Effector memory CD8-positive, alpha-beta T cell (primary cell): ENCODE results near the gene NASP.
A peak's percentile ranks its signal among the peaks of the same experiment; 100 is the strongest.

Experiments
- ATAC-seq: fragments of 150-1000 bp; cut with Tn5 transposase; replicated peaks from 2 replicates; pipeline ENCODE4 v1.10.0; 2021; ENCODE audit warnings: mild to moderate bottlenecking, moderate library complexity
- DNase-seq, 3 experiments: peaks; one replicate each; pipeline ENCODE4 v3.0.0; 2021
- H3K27ac Mint-ChIP-seq, 2 donors: one replicate each; pipeline ENCODE4 v1.8.0; 2022; ENCODE audit warnings: mild to moderate bottlenecking in 2 of 2, mixed read lengths in 2 of 2, moderate library complexity in 2 of 2
- H3K27me3 Mint-ChIP-seq, 2 donors: one replicate each; pipeline ENCODE4 v1.8.0; 2022; ENCODE audit warnings: mixed read lengths in 2 of 2
- H3K36me3 Mint-ChIP-seq: one replicate; pipeline ENCODE4 v1.8.0; 2022; ENCODE audit warnings: mild to moderate bottlenecking, moderate library complexity, mixed read lengths; ENCODE audit not compliant: insufficient read depth
- H3K4me1 Mint-ChIP-seq, 2 donors: one replicate each; pipeline ENCODE4 v1.8.0; 2022; ENCODE audit warnings: low read depth in 2 of 2, mixed read lengths in 2 of 2
- H3K4me3 Mint-ChIP-seq, 2 donors: one replicate each; pipeline ENCODE4 v1.8.0; 2022; ENCODE audit warnings: mild to moderate bottlenecking in 2 of 2, mixed read lengths in 2 of 2, moderate library complexity in 2 of 2
- H3K9me3 Mint-ChIP-seq, 2 donors: one replicate each; pipeline ENCODE4 v1.8.0; 2022; ENCODE audit warnings: mixed read lengths in 2 of 2

NASP gene

GRCh38 chr1:45619149-45619921 is 35.5 kb downstream of the NASP start:
- DNase-seq (no peak), ATAC-seq (no peak)
- Mint-ChIP-seq H3K9me3 (no peaks in the 10 kb centered on the region), H3K36me3 (peaks cover 54% of the 10 kb centered on the region), H3K4me3 (no peak overlapping the region), H3K27me3 (no peaks in the 10 kb centered on the region), H3K4me1 (peaks cover 0 to 3% of the 10 kb centered on the region in 2 donors), H3K27ac (peak overlapping the region; percentile 32 to 68)

- Mint-ChIP-seq H3K9me3 (no peaks in the 10 kb centered on the region), H3K27me3 (no peaks in the 10 kb centered on the region), H3K4me3 (no peak overlapping the region), H3K27ac (peak overlapping the region; percentile 25 to 63), H3K36me3 (peaks cover 39% of the 10 kb centered on the region), H3K4me1 (peaks cover 0 to 3% of the 10 kb centered on the region in 2 donors)
- ATAC-seq (no peak), DNase-seq (no peak)
These were observed 37.0 kb downstream of the NASP start for GRCh38 chr1:45620588-45621500.

DNA sequence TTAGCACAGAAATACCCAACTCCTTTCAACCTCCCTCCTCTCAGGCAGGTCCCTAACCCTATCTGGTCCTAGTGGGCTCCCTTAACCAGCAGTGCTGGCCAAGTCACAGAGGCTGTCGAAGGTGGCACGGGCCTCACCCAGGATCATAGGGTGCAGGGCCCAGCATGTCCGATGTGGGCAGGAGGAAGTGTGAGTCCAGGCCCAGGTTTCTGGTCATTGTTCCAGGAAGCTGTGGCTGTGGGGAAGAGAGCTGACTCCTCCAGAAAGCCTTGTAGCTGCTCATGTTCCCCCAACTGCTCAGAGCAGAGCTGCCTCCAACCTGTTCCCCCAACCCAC is 37.6 kb downstream of the NASP start:
- Mint-ChIP-seq H3K27ac (peak overlapping the region; percentile 25 to 63), H3K27me3 (no peaks in the 10 kb centered on the region), H3K4me3 (no peak overlapping the region), H3K9me3 (no peaks in the 10 kb centered on the region), H3K4me1 (peaks cover 0 to 3% of the 10 kb centered on the region in 2 donors), H3K36me3 (peaks cover 39% of the 10 kb centered on the region)
- ATAC-seq = no peak
- DNase-seq = no peak

GRCh38 chr1:45621895-45622523 is 38.2 kb downstream of the NASP start:
- H3K36me3 Mint-ChIP-seq = peaks cover 39% of the 10 kb centered on the region
- no peak overlapping the region for H3K4me3 Mint-ChIP-seq
- peak overlapping the region; percentile 25 to 63 for H3K27ac Mint-ChIP-seq
- no peak for DNase-seq
- no peaks in the 10 kb centered on the region for H3K27me3 Mint-ChIP-seq
- H3K9me3 Mint-ChIP-seq = no peaks in the 10 kb centered on the region
- ATAC-seq = no peak
- H3K4me1 Mint-ChIP-seq = peaks cover 0 to 3% of the 10 kb centered on the region in 2 donors

GRCh38 chr1:45622524-45623394 is 38.9 kb downstream of the NASP start:
- no peaks in the 10 kb centered on the region for H3K9me3 Mint-ChIP-seq
- no peak for ATAC-seq
- no peak overlapping the region for H3K4me3 Mint-ChIP-seq
- H3K4me1 Mint-ChIP-seq = peaks cover 0 to 3% of the 10 kb centered on the region in 2 donors
- no peaks in the 10 kb centered on the region for H3K27me3 Mint-ChIP-seq
- peaks cover 39% of the 10 kb centered on the region for H3K36me3 Mint-ChIP-seq
- peak overlapping the region in 1 of 2 donors; percentile 65 for H3K27ac Mint-ChIP-seq
- DNase-seq = no peak

- H3K27ac Mint-ChIP-seq = peak within 1 kb of the TSS; percentile 35 to 65
- peaks cover 0 to 3% of the 10 kb centered on the region in 2 donors for H3K4me1 Mint-ChIP-seq
- DNase-seq = no peak
- H3K9me3 Mint-ChIP-seq = no peaks in the 10 kb centered on the region
- ATAC-seq = no peak
- peaks cover 39% of the 10 kb centered on the region for H3K36me3 Mint-ChIP-seq
- H3K4me3 Mint-ChIP-seq = no peak within 1 kb of the TSS
- H3K27me3 Mint-ChIP-seq = no peaks in the 10 kb centered on the region
These were observed 40.1 kb downstream of the NASP start, which contains the start of gene CCDC17 for GRCh38 chr1:45623972-45624371. TSS of gene CCDC17 (minus strand) at chr1:45624054. CDS start at chr1:45623909, 145 bp downstream.

DNA sequence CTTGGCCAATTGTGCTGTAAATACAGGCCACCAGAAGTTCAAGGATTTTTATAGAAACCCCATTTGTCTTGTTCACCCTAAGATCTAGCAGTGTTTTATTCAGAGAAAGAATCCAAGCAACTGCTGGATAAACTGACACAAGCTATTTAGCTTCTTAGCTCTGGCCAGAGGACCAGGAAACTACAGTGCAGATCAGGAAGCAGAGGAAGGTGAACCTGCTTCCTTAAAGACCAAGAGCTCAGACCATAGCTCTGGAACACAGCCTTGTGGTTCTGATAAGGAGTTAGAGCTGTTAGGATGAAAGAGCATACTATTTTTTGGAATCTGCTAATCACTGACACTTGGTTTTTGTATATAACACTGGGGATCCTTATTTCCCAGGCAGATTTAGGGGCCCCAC is 45.2 kb downstream of the NASP start:
- Mint-ChIP-seq H3K27ac (no peak overlapping the region), H3K9me3 (no peaks in the 10 kb centered on the region)

DNA sequence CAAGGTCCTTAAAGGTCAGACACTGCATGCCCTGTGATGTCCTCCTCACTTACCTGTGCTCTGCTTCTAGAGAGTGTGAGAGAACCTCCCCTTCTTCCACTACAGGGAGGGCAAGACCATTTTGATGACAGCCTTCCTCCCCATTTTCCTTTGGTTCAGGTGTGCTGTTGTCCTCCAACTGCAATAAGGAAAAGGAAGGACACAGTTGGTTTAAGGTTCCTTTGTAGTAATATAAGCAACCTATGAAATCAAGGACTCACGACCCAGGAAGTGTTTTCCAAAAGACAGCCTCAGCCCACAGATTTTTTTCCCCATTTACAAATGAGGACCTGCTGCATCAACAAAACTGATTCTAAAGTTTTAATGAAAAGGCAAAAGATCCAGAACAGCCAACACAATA is 46.6 kb downstream of the NASP start:
- ATAC-seq = no peak
- Mint-ChIP-seq H3K27me3 (no peaks in the 10 kb centered on the region), H3K4me1 (no peaks in the 10 kb centered on the region), H3K9me3 (no peaks in the 10 kb centered on the region), H3K36me3 (peaks cover 68% of the 10 kb centered on the region), H3K27ac (peak overlapping the region; percentile 29 to 44), H3K4me3 (no peak overlapping the region)
- no peak for DNase-seq

More for the DNA sequence above, 45.2 kb downstream of the NASP start:
- Mint-ChIP-seq H3K36me3 (peaks cover 63% of the 10 kb centered on the region), H3K4me3 (no peak overlapping the region), H3K27me3 (no peaks in the 10 kb centered on the region), H3K4me1 (no peaks in the 10 kb centered on the region)
- ATAC-seq = no peak
- DNase-seq = no peak

DNA sequence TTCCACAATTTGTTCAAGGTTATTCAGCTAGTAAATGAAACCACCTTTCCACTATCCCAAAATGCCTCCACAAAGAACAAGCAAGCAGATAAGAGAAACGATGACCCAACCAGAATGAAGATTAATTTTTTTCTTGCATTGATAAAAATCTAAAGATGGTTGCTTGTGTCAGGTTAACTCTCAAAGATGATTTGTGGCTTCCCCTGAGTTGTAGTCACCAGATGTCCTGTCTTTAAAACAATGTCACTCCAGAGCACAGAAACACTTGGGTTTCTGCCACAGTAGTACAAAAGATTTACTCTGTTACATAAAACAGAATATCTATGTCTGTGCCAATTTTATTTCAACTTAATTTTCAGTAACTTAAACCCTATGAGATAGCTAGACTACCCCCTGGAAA is 51.4 kb downstream of the NASP start:
- ATAC-seq (no peak), DNase-seq (no peak)
- Mint-ChIP-seq H3K4me3 (no peak overlapping the region), H3K27me3 (no peaks in the 10 kb centered on the region), H3K9me3 (no peaks in the 10 kb centered on the region), H3K4me1 (no peaks in the 10 kb centered on the region), H3K36me3 (peaks cover 37% of the 10 kb centered on the region), H3K27ac (no peak overlapping the region)

- Mint-ChIP-seq H3K4me3 (no peak overlapping the region), H3K27ac (peak overlapping the region; percentile 14 to 65)
- DNase-seq = no peak
These were observed 56.5 kb downstream of the NASP start for GRCh38 chr1:45640293-45640692.

GRCh38 chr1:45643321-45643720 is 59.5 kb downstream of the NASP start:
- peaks cover 4 to 6% of the 10 kb centered on the region in 2 donors for H3K4me1 Mint-ChIP-seq
- H3K27me3 Mint-ChIP-seq = no peaks in the 10 kb centered on the region
- no peaks in the 10 kb centered on the region for H3K9me3 Mint-ChIP-seq
- H3K27ac Mint-ChIP-seq = peak overlapping the region; percentile 23 to 24
- no peak overlapping the region for H3K4me3 Mint-ChIP-seq
- H3K36me3 Mint-ChIP-seq = peaks cover 50% of the 10 kb centered on the region
- DNase-seq (no peak), ATAC-seq (no peak)

More at GRCh38 chr1:45640293-45640692, 56.5 kb downstream of the NASP start:
- no peaks in the 10 kb centered on the region for H3K27me3 Mint-ChIP-seq
- no peak for ATAC-seq
- peaks cover 25% of the 10 kb centered on the region for H3K36me3 Mint-ChIP-seq
- no peaks in the 10 kb centered on the region for H3K9me3 Mint-ChIP-seq
- H3K4me1 Mint-ChIP-seq = peaks cover 4 to 6% of the 10 kb centered on the region in 2 donors

- ATAC-seq (no peak), DNase-seq (no peak)
- no peak overlapping the region for H3K4me3 Mint-ChIP-seq
- peak overlapping the region in 1 of 2 donors; percentile 57 for H3K27ac Mint-ChIP-seq
- no peaks in the 10 kb centered on the region for H3K9me3 Mint-ChIP-seq
- no peaks in the 10 kb centered on the region for H3K27me3 Mint-ChIP-seq
- peaks cover 4 to 6% of the 10 kb centered on the region in 2 donors for H3K4me1 Mint-ChIP-seq
- peaks cover 56% of the 10 kb centered on the region for H3K36me3 Mint-ChIP-seq
These were observed 60.1 kb downstream of the NASP start for GRCh38 chr1:45643978-45644377.
